Common myeloid progenitor, CD34-positive (primary cell): Measurements from ENCODE around the gene SLC12A4.

Experiments used
- CTCF ChIA-PET: fragments of 350-600 bp; sonication (Branson Sonifier 250); formaldehyde crosslinking; loops from one replicate; lab custom pipeline; 2021; ENCODE audit warnings: antibody characterized with exemption; lab: Charles Lee
- POLR2A ChIA-PET: fragments of 350-600 bp; sonication (Branson Sonifier 250); formaldehyde crosslinking; loops from one replicate; lab custom pipeline; 2021; ENCODE audit warnings: antibody characterized with exemption; lab: Charles Lee
- DNase-seq, 3 donors: peaks; one replicate each; pipeline versions ENCODE4 v3.0.0 to v3.0.0-alpha.2; 2013
- H3K27ac ChIP-seq, 2 experiments: 1 replicate in 1 of 2; 2 replicates in 1 of 2; pipeline ENCODE4 v1.7.0; 2013; ENCODE audit warnings: inconsistent platforms in 2 of 2, low read length in 2 of 2, mild to moderate bottlenecking in 2 of 2, low read depth in 1 of 2, moderate library complexity in 1 of 2; ENCODE audit not compliant: severe bottlenecking in 2 of 2, insufficient read depth in 1 of 2, poor library complexity in 1 of 2
- H3K27me3 ChIP-seq, 5 experiments: replicated peaks in 2 of 5; 1 replicate in 3 of 5; 2 replicates in 2 of 5; pipeline versions ENCODE4 v1.6.1 to v1.7.0; 2013; ENCODE audit warnings: low read length in 4 of 5, mild to moderate bottlenecking in 2 of 5, moderate library complexity in 2 of 5, inconsistent platforms in 1 of 5; ENCODE audit not compliant: insufficient read depth in 5 of 5, control insufficient read depth in 4 of 5
- H3K36me3 ChIP-seq, 4 experiments: 1 replicate in 2 of 4; 2 replicates in 2 of 4; pipeline versions ENCODE4 v1.6.1 to v1.7.0; 2013; ENCODE audit warnings: low read length in 3 of 4, control low read depth in 1 of 4, mild to moderate bottlenecking in 1 of 4; ENCODE audit not compliant: control insufficient read depth in 4 of 4, insufficient read depth in 4 of 4
- H3K4me1 ChIP-seq, 4 experiments: 1 replicate in 3 of 4; 2 replicates in 1 of 4; pipeline versions ENCODE4 v1.6.1 to v1.7.1; 2013; ENCODE audit warnings: low read length in 3 of 4, mild to moderate bottlenecking in 3 of 4, control low read depth in 1 of 4, inconsistent platforms in 1 of 4, moderate library complexity in 1 of 4; ENCODE audit not compliant: control insufficient read depth in 4 of 4, insufficient read depth in 4 of 4; ENCODE audit errors: control extremely low read depth in 1 of 4
- H3K4me3 ChIP-seq, 7 experiments: 1 replicate in 4 of 7; 2 replicates in 3 of 7; pipeline versions ENCODE4 v1.5.1 to v1.7.0; 2013; ENCODE audit warnings: mild to moderate bottlenecking in 7 of 7, low read length in 6 of 7, moderate library complexity in 6 of 7, inconsistent platforms in 2 of 7, low read depth in 2 of 7, control low read depth in 1 of 7; ENCODE audit not compliant: insufficient read depth in 4 of 7, control insufficient read depth in 1 of 7; ENCODE audit errors: extremely low read depth in 1 of 7
- H3K9me3 ChIP-seq, 5 experiments: 1 replicate in 4 of 5; 2 replicates in 1 of 5; pipeline versions ENCODE4 v1.6.1 to v1.7.1; 2013; ENCODE audit warnings: low read length in 4 of 5, mild to moderate bottlenecking in 2 of 5, inconsistent platforms in 1 of 5, low read depth in 1 of 5, moderate library complexity in 1 of 5; ENCODE audit not compliant: control insufficient read depth in 4 of 5, insufficient read depth in 2 of 5; ENCODE audit errors: control extremely low read depth in 1 of 5
- WGBS: methylation state at CpG from one replicate; pipeline ENCODE4 v1.1.5; 2013; ENCODE audit not compliant: insufficient coverage; 5-methylcytosine and 5-hydroxymethylcytosine counted together

Gene SLC12A4

DNA sequence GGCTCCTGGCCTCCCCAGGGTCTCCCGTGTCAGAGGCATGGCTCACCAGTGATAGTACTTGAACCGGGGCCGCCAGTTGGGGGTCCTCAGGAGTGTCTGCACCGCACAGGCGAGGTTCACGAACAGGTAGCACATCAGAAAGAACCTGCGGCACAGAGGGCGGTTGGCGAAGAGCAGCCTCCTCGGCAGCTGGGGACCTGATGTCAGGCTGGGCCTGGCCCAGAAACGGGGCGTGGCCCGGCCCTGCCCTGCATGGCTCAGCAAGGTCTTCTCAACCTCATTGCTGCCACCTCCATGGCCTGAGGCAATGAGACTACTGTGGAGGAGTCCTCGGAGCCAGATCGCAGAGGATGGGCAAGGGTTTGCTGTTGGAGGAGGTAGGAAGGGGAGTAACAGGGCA lies 20.4 kb downstream of the SLC12A4 start:
- no peak for DNase-seq
- H3K4me3 ChIP-seq, result no peak overlapping the region
- ChIA-PET POLR2A (interaction anchor here (1.2 kb wide), 1 partner anchor 12 kb away, joined by 3 read pairs; no protein-coding TSS in a partner anchor), CTCF (interaction anchor here (1.6 kb wide), 1 partner anchor 92 kb away, joined by 4 read pairs; no protein-coding TSS in a partner anchor)
- H3K36me3 ChIP-seq, result peaks cover 2 to 75% (median 26%) of the 10 kb centered on the region in 4 experiments
- H3K27me3 ChIP-seq, result no peaks in the 10 kb centered on the region
- no peaks in the 10 kb centered on the region for H3K9me3 ChIP-seq
- WGBS, result 97% methylated on average over 15 of the region's 15 CpGs
- H3K4me1 ChIP-seq, result no peaks in the 10 kb centered on the region
- no peak overlapping the region for H3K27ac ChIP-seq

DNA sequence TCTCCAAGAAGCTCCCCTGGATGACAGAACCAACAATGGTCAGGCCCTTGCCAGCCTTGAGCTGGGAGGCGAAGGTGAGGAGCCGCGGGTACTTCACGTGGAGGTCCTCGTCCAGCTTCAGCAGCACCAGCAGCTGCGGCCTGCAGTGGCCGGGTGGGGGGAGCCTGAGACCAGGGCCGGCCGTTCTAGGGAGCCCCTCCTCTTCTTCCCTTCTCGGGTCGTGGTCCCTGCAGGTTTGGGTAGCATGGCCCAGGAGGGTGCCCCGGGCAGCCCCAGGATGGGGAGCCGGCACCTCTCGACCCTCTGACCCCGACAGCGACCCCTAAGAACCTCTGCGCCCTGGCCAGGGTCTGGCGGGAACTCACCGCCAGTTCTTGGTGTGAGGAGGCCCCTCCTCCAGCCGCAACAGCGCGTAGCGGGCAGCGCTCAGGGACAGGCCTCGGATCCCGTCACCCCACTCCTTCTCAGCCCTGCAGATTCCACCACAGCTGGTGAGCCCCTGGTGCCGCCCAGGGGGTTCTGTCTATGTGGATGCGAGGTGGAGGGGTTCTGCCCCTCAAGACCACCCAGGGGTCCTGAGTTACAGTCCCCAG lies 21.4 kb downstream of the SLC12A4 start:
- 97% methylated on average over 23 of the region's 28 CpGs for WGBS
- Histone ChIP-seq H3K27ac (no peak overlapping the region), H3K27me3 (no peaks in the 10 kb centered on the region), H3K4me1 (no peaks in the 10 kb centered on the region), H3K36me3 (peaks cover 2 to 81% (median 28%) of the 10 kb centered on the region in 4 experiments), H3K9me3 (no peaks in the 10 kb centered on the region), H3K4me3 (no peak overlapping the region)
- DNase-seq, result no peak
- ChIA-PET POLR2A (interaction anchor here (1.0 kb wide), 1 partner anchor 10 kb away, joined by 4 read pairs; the partner anchor contains the start of gene PSMB10), CTCF (interaction anchor here (0.7 to 1.6 kb wide), 5 partner anchors 19 to 129 kb away, joined by 3 to 4 read pairs (median 3); no protein-coding TSS in a partner anchor)

DNA sequence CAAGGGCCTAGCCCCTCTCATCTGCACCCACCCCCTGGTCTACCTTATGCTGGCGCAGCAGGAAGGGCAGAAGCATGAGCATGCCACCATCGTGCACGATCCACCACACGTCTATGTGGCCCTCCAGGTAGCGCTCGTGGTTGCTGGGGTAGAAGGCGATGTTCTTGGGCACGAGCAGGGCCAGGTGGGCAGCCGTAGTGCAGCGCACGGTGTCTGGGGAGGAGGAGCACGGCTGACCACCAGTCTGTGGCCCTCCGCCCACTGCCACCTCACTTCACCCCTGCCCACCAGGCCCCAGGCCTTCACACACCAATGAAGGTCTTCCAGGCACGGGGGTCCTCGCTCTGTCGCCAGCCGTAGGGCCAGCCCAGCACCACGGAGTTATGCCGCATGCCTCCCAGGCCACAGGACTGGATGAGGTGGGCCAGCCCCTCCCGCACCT lies 22.3 kb downstream of the SLC12A4 start:
- Histone ChIP-seq H3K9me3 (no peaks in the 10 kb centered on the region), H3K27ac (no peak overlapping the region), H3K36me3 (peaks cover 2 to 72% (median 26%) of the 10 kb centered on the region in 4 experiments), H3K4me3 (no peak overlapping the region), H3K4me1 (peaks cover 0 to 7% (median 0%) of the 10 kb centered on the region in 4 experiments), H3K27me3 (no peaks in the 10 kb centered on the region)
- WGBS, result 90% methylated on average over 12 of the region's 20 CpGs
- no peak for DNase-seq
- ChIA-PET POLR2A (interaction anchor here (1.0 kb wide), 1 partner anchor 9 kb away, joined by 4 read pairs; the partner anchor contains the start of gene PSMB10), CTCF (interaction anchor here (0.8 to 2.3 kb wide), 7 partner anchors 17 to 101 kb away, joined by 3 to 6 read pairs (median 4); partner anchors contain the start of gene NRN1L)

DNA sequence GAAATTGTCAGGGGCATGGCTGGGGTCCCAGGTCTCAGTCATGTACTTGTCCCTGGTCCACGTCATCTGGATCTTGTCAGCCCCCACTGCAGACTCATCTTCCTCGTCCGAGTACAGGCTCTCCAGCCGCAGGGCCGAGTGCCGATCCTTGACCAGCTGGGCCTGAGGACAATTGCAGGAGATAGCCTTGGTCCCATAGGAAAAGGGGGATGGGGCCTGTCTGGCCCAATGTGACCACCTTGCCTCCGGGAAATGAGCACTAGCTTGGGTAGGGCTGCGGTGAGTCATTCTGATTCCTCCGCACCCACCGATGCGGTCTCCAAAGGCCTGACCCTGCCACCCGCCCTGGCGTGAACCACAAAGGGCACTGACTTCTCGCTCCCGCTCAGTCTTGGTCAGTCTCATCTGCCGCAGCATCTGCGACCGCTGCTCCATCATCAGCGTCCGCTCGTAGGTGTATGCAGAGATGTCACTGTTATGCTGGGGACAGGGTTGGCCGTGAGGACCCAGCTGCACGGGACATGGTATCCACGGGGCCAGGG lies 23.0 kb downstream of the SLC12A4 start:
- 99% methylated on average over 23 of the region's 24 CpGs for WGBS
- no peaks in the 10 kb centered on the region for H3K9me3 ChIP-seq
- no peak overlapping the region for H3K27ac ChIP-seq
- no peaks in the 10 kb centered on the region for H3K27me3 ChIP-seq
- no peak overlapping the region for H3K4me3 ChIP-seq
- H3K4me1 ChIP-seq, result peaks cover 0 to 7% (median under 1%) of the 10 kb centered on the region in 4 experiments
- no peak for DNase-seq
- peaks cover 2 to 65% (median 24%) of the 10 kb centered on the region in 4 experiments for H3K36me3 ChIP-seq
- CTCF ChIA-PET, result interaction anchor here (0.8 to 2.3 kb wide), 5 partner anchors 16 to 101 kb away, joined by 3 to 6 read pairs (median 4); partner anchors contain the start of gene NRN1L
- POLR2A ChIA-PET, result no interaction called here

DNA sequence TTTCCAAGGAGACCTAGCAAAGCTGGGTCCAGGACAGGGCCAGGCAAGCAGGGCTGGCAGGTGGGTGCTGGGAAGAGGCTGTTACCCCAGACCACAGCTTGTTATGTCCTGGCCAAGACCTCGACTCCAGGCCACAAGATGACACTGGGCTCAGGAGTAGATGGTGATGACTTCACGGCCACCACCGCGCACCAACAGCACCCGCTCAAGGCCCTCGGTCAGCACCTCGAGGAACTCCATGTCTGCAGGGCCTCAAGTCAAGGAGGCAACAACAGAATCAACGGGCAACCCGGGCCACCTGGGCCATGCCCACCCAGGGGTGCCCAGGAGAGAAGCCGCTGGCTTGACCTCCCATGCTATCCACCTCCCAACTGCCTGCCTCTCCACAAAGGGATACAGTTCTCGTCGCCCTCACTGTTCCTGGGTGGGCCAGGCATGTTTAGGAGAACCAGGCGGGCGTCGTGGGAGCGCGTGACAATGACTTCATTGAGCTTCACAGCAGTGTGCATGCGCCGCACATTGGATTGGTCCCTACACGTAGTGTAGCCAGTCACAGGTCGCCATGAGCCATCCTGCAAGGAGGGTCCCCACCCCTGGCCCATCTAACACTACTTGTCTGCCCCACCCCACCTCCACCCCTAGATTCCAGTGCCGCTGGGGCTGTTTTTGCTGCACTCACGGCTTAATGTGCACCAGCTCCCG lies 23.6 kb downstream of the SLC12A4 start:
- no peak for DNase-seq
- peaks cover 2 to 58% (median 24%) of the 10 kb centered on the region in 4 experiments for H3K36me3 ChIP-seq
- ChIA-PET POLR2A (no interaction called here), CTCF (interaction anchor here (1.5 to 2.3 kb wide), 5 partner anchors 16 to 96 kb away, joined by 3 to 6 read pairs (median 4); partner anchors contain the start of gene NRN1L)
- H3K4me1 ChIP-seq, result peaks cover 0 to 12% (median 7%) of the 10 kb centered on the region in 4 experiments
- no peaks in the 10 kb centered on the region for H3K27me3 ChIP-seq
- H3K4me3 ChIP-seq, result no peak overlapping the region
- H3K27ac ChIP-seq, result no peak overlapping the region
- WGBS, result 98% methylated on average over 24 of the region's 24 CpGs
- no peaks in the 10 kb centered on the region for H3K9me3 ChIP-seq

DNA sequence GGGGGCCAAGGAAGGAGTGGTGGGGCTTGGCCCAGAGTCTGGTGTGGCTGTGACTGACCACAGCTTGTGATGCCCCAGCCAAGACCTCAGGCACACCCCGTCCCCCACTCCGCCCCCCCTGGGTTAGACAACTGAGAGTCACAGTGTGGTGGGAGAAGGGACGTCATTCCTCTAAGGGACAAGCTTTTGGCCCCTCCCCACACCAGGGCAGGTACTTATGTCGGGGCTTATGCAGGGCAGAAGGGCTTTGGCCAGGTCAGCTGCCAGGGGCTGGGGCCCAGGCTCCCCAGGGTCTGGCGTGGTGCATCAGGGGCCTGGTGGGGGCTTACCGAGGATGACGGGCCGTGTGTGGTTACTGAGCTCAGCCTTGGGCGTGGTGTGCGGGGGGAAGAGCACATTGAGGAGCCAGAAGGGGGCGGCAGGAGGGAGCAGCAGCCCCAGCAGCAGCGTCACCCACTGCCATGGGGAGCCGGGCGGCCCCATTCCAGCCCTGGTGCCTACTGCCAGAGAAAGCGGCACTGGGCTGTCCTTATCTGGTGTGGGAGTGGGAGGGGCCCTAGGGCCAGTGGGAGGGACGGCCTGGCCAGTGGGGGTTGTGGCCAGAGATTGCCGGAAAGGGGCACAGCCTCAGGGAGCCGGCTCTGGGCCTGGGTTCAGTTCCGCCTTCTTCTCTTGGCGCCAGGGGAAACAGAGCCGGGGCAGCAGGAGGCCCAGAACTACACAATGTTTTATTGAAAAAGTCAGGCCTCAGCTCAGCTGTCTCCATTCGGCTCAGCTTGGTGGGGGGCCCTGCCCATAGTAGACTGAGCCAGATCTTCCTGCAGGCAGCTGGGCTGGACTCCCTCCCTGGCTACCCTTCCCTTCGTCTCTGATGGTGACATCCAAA lies 24.6 kb downstream of the SLC12A4 start, which contains the start of gene LCAT:
TSS of gene LCAT (minus strand) at position 502 of the 886 bp plus-strand sequence. CDS start at position 483, 19 bp downstream.
- Histone ChIP-seq H3K27ac (no peak within 1 kb of the TSS), H3K27me3 (no peaks in the 10 kb centered on the region), H3K4me3 (no peak within 1 kb of the TSS), H3K36me3 (peaks cover 2 to 52% (median 24%) of the 10 kb centered on the region in 4 experiments), H3K4me1 (peaks cover 0 to 16% (median 10%) of the 10 kb centered on the region in 4 experiments), H3K9me3 (no peaks in the 10 kb centered on the region)
- ChIA-PET CTCF (interaction anchor here (1.2 to 2.3 kb wide), 7 partner anchors 7 to 97 kb away, joined by 3 to 6 read pairs (median 4); partner anchors contain the start of gene NRN1L), POLR2A (no interaction called here)
- 91% methylated on average over 20 of the region's 23 CpGs for WGBS
- no peak for DNase-seq
